GM21528 (cell line): Measurements from ENCODE around the gene CLEC16A.

Source experiments
- ATAC-seq: cut with Tn5 transposase; IDR thresholded peaks from one replicate; pipeline ENCODE4 v1.9.1; 2021; ENCODE audit warnings: mild to moderate bottlenecking, moderate library complexity; ENCODE audit not compliant: unreplicated experiment, low FRiP score

Gene CLEC16A, protein sequence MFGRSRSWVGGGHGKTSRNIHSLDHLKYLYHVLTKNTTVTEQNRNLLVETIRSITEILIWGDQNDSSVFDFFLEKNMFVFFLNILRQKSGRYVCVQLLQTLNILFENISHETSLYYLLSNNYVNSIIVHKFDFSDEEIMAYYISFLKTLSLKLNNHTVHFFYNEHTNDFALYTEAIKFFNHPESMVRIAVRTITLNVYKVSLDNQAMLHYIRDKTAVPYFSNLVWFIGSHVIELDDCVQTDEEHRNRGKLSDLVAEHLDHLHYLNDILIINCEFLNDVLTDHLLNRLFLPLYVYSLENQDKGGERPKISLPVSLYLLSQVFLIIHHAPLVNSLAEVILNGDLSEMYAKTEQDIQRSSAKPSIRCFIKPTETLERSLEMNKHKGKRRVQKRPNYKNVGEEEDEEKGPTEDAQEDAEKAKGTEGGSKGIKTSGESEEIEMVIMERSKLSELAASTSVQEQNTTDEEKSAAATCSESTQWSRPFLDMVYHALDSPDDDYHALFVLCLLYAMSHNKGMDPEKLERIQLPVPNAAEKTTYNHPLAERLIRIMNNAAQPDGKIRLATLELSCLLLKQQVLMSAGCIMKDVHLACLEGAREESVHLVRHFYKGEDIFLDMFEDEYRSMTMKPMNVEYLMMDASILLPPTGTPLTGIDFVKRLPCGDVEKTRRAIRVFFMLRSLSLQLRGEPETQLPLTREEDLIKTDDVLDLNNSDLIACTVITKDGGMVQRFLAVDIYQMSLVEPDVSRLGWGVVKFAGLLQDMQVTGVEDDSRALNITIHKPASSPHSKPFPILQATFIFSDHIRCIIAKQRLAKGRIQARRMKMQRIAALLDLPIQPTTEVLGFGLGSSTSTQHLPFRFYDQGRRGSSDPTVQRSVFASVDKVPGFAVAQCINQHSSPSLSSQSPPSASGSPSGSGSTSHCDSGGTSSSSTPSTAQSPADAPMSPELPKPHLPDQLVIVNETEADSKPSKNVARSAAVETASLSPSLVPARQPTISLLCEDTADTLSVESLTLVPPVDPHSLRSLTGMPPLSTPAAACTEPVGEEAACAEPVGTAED

DNA sequence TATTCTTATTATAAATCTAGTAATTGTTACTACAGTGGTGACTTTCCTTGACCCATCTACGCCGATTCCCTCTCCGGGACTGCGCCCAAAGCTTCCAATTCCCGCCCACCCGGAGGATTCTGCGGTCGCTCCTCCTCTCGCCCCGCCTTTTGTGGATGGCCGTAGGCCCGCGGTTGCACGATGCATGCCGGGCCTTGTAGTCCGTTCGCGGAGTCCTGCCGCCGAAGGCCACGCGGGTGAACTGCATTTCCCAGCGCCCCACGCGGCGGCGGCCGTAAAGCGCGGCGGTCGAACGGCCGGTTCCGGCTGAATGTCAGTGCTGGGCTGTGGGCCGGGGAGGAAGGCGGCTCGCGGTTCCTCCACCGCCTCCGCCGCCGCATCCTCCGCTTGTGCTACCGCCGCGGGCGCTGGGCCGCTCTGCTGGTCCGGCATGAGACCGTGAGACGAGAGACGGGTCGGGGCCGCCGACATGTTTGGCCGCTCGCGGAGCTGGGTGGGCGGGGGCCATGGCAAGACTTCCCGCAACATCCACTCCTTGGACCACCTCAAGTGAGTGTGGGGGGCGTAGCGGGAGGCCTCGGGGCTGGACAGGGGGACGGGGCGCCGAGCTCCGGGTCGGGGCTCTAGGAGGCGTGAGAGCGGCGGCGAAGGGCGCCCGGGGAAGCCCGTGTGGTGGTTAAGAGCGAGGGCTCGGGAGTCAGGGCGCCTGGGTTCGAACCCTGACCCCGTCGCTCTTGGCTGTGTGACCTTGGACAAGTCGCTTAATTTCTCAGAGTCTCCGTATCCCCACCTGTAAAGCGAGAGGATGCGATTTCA lies at the start of gene CLEC16A:
Gene CLEC16A (plus strand): TSS at position 316 of the 816 bp plus-strand sequence. CDS start 154 bp downstream, at position 470.
- ATAC-seq, result peak; percentile 70

DNA sequence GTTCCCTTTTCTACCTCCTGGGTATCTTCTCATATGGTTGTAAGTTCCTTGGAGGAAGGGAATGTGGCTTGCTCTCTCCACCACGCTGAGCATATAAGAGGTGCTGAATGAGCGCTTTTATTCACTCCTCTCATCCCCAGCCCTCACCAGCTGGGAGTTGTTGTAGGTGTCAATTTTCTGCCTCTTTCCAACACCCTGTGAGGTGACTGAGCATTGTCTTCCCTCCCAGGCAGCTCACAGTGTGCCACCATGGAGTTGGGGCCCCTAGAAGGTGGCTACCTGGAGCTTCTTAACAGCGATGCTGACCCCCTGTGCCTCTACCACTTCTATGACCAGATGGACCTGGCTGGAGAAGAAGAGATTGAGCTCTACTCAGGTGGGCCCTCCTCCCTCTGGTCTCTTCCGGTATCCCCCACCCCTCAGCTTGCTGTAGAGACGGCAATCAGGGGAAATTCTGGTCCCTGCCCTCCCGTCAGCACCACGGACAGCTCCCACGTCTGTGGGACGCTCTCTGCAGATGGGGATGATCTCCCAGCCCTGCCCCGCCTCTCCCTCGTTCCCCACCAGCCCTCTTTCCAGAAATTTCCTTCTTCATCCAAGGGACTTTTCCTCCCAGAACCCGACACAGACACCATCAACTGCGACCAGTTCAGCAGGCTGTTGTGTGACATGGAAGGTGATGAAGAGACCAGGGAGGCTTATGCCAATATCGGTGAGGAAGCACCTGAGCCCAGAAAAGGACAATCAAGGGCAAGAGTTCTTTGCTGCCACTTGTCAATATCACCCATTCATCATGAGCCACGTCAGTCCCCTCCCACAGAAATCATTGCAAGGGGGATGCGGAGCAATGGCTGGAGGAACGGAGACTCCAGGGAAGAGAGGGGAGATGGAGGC lies 49.1 kb upstream of the CLEC16A start:
- ATAC-seq, result no peak

DNA sequence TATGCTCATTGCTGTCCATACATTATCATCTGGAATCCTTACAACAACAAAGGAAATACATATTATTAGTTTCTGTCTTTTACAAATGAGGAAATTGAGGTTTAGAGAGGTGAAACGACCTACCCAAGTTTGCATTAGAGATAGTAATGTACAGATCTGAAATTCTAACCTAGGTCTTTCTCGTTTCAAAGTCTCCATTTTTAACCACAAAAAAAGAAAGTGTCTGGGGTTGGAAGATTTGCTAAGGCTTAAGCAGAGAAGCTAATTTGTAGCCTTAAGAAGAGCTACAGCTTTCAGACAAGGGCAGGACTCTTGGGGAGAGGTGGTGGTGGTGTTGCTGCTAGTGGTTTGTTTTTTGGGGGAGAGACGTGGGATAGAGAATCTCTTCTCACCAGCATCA lies 48.2 kb upstream of the CLEC16A start:
- no peak for ATAC-seq

DNA sequence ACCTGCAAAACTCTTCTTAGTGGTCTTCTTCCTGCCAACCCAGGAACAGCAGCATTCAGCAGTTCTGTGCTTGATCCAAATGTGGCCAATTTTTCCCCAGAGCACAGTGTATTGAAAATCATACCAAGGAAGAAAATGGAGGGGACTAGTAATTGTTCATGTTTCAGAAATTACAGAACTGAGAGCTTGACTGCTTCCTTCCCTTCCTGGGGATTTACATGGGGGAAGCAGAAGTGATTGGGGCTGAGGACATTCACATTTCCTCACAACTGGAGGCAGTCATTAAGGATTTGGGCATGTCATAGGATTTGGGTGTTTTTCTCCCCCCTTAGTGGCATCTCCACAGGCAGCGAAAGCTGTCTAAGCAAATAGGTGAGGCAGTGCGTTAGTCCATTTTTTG lies 47.6 kb upstream of the CLEC16A start:
- no peak for ATAC-seq

DNA sequence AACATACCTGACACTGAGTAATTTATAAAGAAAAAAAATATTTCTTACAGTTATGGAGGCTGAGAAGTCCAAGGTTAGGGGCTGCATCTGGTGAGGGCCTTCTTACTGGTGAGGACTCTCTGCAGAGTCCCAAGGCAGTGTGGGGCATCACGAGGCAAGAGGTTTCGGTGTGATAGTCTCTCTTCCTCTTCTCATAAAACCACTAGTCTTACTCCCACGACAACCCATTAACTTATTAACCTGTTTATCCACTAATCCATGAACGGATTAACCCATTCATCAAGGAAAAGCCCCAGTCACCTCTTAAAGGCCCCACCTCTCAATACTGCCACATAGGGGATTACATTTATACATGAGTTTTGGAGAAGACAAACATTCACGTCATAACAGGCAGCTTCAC lies 47.2 kb upstream of the CLEC16A start:
- peak; percentile 69 for ATAC-seq

DNA sequence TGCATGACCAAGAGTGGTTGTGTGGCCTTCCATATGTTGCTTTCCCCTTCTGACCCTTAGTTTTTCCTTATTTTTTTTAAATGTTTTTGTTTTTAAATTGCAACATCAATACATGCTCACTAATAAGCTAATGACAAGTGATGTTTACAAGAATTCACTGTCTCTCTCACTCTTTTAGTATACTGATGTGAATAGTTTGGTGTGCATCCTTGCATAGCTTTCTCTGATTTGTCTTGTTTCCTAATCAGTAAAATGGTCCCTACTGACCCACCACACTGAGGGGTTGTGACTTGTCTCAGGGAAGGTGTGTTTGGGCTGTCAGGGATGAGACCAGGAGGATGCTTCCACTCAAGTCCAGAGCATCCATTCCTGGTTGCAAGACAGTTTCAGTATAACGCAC lies 41.4 kb upstream of the CLEC16A start:
- ATAC-seq, result no peak

DNA sequence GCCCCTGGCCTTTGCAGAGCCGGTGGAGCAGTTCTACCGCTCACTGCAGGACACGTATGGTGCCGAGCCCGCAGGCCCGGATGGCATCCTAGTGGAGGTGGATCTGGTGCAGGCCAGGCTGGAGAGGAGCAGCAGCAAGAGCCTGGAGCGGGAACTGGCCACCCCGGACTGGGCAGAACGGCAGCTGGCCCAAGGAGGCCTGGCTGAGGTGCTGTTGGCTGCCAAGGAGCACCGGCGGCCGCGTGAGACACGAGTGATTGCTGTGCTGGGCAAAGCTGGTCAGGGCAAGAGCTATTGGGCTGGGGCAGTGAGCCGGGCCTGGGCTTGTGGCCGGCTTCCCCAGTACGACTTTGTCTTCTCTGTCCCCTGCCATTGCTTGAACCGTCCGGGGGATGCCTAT lies 37.9 kb upstream of the CLEC16A start:
- no peak for ATAC-seq

DNA sequence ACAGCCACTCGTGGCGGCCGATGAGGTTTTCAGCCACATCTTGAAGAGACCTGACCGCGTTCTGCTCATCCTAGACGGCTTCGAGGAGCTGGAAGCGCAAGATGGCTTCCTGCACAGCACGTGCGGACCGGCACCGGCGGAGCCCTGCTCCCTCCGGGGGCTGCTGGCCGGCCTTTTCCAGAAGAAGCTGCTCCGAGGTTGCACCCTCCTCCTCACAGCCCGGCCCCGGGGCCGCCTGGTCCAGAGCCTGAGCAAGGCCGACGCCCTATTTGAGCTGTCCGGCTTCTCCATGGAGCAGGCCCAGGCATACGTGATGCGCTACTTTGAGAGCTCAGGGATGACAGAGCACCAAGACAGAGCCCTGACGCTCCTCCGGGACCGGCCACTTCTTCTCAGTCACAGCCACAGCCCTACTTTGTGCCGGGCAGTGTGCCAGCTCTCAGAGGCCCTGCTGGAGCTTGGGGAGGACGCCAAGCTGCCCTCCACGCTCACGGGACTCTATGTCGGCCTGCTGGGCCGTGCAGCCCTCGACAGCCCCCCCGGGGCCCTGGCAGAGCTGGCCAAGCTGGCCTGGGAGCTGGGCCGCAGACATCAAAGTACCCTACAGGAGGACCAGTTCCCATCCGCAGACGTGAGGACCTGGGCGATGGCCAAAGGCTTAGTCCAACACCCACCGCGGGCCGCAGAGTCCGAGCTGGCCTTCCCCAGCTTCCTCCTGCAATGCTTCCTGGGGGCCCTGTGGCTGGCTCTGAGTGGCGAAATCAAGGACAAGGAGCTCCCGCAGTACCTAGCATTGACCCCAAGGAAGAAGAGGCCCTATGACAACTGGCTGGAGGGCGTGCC lies 37.2 kb upstream of the CLEC16A start:
- ATAC-seq, result no peak

DNA sequence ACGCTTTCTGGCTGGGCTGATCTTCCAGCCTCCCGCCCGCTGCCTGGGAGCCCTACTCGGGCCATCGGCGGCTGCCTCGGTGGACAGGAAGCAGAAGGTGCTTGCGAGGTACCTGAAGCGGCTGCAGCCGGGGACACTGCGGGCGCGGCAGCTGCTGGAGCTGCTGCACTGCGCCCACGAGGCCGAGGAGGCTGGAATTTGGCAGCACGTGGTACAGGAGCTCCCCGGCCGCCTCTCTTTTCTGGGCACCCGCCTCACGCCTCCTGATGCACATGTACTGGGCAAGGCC lies 36.7 kb upstream of the CLEC16A start:
- ATAC-seq, result no peak

DNA sequence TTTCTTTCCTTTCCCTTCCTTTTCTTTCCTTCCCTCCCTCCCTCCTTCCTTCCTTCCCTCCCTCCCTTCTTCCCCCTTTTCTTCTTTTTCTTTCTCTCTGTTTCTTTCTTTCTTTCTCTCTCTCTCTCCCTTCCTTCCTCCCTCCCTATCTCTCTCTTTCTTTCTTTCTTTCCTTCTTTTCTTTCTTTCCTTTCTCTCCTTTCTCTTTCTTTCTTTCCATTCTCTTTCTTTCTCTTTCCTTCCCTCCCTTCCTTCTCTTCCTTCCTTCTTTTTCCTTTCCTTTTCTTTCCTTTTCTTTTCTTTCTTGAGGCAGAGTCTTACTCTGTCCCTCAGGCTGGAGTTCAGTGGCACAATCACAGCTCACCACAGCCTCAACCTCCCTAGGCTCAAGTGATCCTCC lies 33.1 kb upstream of the CLEC16A start:
- no peak for ATAC-seq

DNA sequence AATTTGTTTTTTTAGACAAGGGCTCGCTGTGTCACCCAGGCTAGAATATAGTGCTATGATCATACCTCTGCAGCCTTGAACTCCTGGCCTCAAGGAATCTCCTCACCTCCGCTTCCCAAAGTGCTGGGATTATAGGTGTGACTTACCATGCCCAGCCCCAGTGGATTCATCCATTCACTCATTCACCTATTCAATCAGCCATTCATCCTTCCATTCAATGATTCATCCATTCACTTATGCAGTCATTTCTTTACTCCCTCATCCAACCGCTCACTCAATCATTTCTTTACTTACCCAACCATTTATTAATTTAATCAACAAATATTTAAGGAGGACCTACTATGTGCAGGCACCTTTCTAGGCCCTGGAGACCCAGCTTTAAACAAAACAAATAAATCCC lies 27.8 kb upstream of the CLEC16A start:
- no peak for ATAC-seq

DNA sequence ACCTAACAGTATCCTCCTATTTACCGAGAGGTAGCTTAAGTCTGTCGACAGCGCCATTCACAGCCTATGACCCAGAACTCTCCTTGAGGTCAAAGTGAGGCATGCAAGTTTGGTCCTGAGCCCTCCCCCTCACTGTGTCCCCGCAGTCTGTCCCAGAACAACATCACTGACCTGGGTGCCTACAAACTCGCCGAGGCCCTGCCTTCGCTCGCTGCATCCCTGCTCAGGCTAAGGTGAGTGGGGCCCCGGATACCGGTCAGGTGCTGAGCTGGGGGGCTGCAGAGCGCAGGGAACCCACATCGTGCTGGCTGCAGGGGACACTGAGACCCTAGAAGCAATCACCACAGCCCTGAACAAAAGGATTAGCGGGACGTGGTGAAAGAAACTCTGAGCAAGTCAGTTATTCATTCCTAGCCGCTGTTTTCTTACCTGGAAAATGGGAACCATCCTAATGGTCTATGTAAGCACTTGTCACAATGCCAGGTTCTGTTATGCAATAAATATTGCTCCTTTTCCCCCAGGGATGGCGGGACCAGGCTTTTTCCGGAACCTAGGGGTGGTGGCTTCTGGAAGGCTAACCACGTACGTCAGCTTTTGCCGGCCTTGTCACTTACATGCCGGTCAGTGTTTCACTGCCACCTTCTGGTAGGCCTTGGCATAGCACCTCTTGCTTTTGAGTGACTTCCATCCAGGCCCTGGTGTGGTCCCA lies 25.9 kb upstream of the CLEC16A start:
- no peak for ATAC-seq

DNA sequence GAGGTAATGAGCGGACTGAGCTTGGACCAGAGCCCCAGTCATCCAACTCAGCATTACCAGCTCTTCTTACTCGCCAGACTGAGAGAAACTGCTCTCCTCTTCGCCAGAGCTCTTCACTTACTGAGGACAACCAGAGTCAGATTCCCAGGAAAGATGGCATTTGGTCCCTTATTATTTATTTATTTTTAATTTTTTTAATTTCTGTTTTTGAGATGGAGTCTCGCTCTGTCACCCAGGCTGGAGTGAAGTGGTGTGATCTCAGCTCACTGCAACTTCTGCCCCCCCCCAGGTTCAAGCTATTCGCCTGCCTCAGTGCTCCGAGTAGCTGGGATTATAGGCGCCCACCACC lies 25.4 kb upstream of the CLEC16A start:
- no peak for ATAC-seq

DNA sequence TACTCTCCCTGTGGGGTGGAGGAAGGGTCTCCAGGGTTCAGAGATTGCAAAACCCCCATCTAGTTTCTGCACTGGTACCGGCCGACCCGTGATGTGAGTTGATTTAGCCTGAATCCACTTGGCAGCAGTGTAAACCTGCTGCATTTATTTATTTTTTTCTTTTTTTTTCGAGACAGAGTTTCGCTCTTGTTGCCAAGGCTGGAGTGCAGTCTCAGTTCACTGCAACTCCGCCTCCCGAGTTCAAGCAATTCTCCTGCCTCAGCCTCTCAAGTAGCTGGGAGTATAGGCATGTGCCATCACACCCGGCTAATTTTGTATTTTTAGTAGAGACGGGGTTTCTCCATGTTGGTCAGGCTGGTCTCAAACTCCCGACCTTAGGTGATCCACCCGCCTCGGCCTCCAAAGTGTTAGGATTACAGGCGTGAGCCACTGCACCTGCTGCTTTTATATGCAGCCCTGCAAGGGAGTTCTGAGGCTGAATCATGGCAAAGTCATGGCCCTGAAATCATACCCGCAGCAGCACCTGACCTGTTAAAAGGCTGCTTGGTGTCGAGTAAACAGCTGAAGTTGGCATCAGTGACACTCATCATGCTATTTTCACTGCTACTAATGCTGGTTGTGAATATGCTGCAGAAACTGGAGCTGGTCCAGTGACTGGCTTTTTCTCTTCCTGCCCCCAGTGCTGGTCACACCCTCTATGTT lies 23.5 kb upstream of the CLEC16A start:
- no peak for ATAC-seq

DNA sequence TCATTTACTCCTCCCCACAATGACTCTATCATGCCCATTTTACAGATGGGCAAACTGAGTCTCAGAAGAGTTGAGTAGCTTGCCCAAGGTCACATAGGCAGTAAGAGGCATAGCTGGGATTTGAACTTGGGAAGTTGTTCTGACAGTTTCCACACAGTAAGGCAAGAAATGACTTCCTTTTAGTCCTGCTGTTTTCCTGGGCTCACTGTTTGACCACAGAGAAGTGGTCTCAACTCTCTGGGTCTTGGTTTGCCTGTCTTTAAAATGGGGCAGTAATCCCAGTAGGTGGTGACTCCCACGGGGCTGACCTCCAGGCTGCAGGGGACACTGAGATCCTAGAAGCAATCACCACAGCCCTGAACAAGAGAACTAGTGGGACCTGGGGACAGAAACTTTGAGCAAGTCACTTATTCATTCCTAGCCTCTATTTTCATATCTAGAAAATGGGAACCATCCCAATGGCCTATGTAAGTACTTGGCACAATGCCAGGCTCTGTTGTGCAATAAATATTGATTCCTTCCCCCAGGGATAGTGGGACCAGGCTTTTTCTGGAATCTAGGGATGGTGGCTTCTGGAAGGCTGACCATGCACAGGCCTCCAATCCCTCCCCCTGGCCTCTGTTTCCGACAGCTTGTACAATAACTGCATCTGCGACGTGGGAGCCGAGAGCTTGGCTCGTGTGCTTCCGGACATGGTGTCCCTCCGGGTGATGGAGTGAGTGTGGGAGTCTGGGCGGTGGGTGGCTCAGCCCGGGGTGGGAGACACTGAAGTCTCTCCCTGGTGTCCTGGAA lies 22.6 kb upstream of the CLEC16A start:
- ATAC-seq, result no peak

DNA sequence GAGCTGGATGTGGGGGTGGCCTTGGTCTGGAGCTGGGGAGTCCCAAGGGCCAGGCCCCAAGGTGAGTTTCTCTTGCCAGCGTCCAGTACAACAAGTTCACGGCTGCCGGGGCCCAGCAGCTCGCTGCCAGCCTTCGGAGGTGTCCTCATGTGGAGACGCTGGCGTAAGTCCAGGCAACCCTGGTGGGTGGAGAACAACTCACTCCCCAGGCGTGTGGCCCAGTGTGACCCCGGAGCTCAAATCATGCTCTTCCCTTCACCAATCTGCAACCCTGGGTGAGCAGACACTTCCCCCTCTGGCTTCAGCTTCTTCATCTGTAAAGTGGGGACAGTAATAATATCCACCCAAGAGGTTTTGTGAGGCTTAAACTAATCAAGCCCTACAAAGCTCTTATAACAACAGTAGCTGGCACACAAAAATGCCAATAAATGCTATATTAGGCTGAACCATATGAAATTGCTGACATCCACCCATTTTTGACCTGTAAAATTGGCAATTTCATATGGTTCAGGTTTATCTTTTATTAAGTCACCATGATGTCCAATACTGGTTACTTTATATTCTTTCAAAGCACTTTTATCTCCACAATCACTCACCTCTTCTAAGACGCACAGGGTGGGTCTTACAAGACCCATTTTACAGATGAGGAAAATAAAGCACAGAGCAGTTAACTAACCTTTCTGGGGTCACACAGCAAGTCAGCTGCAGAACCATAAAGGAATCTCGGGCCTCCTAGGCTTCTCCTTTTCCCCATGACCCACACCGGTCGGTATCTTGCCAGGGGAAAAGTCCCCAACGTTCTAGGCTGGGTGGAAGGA lies 21.8 kb upstream of the CLEC16A start:
- no peak for ATAC-seq
